ENCODE measurements around the gene NDUFB6.
A peak's percentile ranks its signal among the peaks of the same experiment; 100 is the strongest.
"Not testable (repeated sequence)": the region's sequence is repeated elsewhere in the genome, so short reads cannot be mapped to it uniquely, and the experiment has no call there.

NDUFB6 gene

DNA sequence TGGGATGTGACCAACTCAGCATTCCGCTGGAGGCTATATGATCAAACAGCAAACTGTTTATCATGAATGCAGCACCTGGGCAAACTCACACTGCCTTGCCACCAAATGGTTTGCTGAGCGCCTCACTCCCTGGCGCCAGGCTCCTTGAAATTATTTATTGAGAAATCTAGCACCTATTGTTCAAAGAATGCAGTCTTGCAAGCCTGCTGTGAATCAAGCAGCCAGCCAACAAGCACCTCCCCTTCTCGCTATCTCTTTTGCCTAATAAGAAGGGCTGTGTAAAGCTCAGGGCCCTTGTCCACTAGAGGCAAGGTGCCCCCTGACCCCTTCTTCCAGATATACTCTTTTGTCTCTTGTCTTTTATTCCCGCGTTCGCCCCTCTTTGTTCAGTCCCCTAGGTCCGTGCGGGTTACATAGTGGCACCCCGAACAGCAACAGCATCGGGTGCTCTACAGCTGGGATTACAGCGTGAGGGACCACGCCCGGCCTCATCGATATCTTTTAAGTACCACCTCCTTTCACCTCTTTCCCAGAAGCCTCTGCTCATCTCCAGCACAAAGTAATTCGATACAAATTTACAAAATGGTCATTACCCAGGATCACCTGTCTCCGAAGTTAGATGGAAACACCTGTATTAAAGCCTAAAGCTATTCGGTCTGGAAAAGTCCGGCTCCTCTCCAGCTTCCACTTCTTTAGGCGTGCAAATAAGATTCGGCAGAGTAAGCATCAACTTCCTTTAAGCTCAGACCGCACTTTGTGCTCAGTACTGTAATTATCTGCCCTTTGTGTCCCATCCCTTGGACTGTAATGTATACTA, 47.9 kb downstream of the NDUFB6 start:
- TF ChIP-seq, protein P1, sequence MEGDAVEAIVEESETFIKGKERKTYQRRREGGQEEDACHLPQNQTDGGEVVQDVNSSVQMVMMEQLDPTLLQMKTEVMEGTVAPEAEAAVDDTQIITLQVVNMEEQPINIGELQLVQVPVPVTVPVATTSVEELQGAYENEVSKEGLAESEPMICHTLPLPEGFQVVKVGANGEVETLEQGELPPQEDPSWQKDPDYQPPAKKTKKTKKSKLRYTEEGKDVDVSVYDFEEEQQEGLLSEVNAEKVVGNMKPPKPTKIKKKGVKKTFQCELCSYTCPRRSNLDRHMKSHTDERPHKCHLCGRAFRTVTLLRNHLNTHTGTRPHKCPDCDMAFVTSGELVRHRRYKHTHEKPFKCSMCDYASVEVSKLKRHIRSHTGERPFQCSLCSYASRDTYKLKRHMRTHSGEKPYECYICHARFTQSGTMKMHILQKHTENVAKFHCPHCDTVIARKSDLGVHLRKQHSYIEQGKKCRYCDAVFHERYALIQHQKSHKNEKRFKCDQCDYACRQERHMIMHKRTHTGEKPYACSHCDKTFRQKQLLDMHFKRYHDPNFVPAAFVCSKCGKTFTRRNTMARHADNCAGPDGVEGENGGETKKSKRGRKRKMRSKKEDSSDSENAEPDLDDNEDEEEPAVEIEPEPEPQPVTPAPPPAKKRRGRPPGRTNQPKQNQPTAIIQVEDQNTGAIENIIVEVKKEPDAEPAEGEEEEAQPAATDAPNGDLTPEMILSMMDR (IDR thresholded peaks at IDR 0.05; ENCODE audit: poor library complexity, severe bottlenecking), result no peak
- Histone ChIP-seq H3K9me3 (ENCODE audit: severe bottlenecking) (no peaks in the 10 kb centered on the region), H3K27me3 (ENCODE audit: insufficient read depth, poor library complexity, severe bottlenecking) (no peaks in the 10 kb centered on the region), H3K4me3 (ENCODE audit: severe bottlenecking) (peak overlapping the region; percentile 59), H3K4me1 (ENCODE audit: insufficient read depth, poor library complexity, severe bottlenecking) (peaks cover 6% of the 10 kb centered on the region), H3K36me3 (ENCODE audit: low read depth) (no peaks in the 10 kb centered on the region), H3K27ac (ENCODE audit: poor library complexity, severe bottlenecking) (peak overlapping the region; percentile 64)
- DNase-seq (ENCODE audit: low spot score), result no peak
- peak; percentile 48 for ATAC-seq (ENCODE audit: low read depth)

DNA sequence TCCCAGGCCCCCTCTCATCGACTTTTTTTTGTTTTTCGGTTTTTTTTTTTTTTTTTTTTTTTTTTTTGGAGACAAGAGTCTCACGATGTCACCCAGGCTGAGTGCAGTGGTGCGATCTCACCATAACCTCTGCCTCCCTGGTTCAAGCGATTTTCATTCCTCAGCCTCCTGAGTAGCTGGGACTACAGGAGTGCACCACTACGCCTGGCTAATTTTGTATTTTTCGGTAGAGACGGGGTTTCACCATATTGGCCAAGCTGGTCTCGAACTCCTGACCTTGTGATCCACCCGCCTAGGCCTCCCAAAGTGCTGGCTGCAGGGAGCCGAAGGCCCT, 48.4 kb downstream of the NDUFB6 start:
- peak overlapping the region; percentile 64 for H3K27ac ChIP-seq (ENCODE audit: poor library complexity, severe bottlenecking)
- H3K4me1 ChIP-seq (ENCODE audit: insufficient read depth, poor library complexity, severe bottlenecking); H3K9me3 ChIP-seq (ENCODE audit: severe bottlenecking); DNase-seq (ENCODE audit: low spot score); H3K27me3 ChIP-seq (ENCODE audit: insufficient read depth, poor library complexity, severe bottlenecking); ATAC-seq (ENCODE audit: low read depth); H3K36me3 ChIP-seq (ENCODE audit: low read depth): not testable (repeated sequence)
- peak overlapping the region; percentile 59 for H3K4me3 ChIP-seq (ENCODE audit: severe bottlenecking)

DNA sequence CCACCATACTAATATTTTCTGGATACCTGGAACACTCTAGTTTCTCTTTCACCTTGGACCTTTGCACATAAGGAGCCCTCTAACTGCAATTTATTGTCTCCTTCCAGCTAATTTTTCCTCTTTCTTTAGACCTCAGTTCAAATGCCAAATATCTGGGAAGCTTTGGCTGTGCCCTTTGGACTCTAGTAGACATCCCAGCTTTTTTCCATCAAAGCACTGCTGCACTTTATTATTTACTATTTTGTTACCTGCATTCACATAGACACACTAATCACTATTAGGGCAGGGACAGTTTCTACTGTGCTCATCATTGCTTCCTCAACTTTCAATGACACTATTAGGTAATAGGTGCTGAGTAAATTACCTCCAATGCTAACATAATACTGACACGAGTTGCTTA, 49.0 kb downstream of the NDUFB6 start:
- H3K9me3 ChIP-seq (ENCODE audit: severe bottlenecking), result peaks cover 1% of the 10 kb centered on the region
- H3K4me3 ChIP-seq (ENCODE audit: severe bottlenecking), result no peak overlapping the region
- TF ChIP-seq, protein P1 (IDR thresholded peaks at IDR 0.05; ENCODE audit: poor library complexity, severe bottlenecking), result no peak
- no peak overlapping the region for H3K27ac ChIP-seq (ENCODE audit: poor library complexity, severe bottlenecking)
- no peak for ATAC-seq (ENCODE audit: low read depth)
- DNase-seq (ENCODE audit: low spot score), result no peak
- H3K36me3 ChIP-seq (ENCODE audit: low read depth), result peaks cover 2% of the 10 kb centered on the region; the same call in 1 of the 2 replicates
- H3K27me3 ChIP-seq (ENCODE audit: insufficient read depth, poor library complexity, severe bottlenecking), result no peaks in the 10 kb centered on the region
- peaks cover 6% of the 10 kb centered on the region for H3K4me1 ChIP-seq (ENCODE audit: insufficient read depth, poor library complexity, severe bottlenecking)

DNA sequence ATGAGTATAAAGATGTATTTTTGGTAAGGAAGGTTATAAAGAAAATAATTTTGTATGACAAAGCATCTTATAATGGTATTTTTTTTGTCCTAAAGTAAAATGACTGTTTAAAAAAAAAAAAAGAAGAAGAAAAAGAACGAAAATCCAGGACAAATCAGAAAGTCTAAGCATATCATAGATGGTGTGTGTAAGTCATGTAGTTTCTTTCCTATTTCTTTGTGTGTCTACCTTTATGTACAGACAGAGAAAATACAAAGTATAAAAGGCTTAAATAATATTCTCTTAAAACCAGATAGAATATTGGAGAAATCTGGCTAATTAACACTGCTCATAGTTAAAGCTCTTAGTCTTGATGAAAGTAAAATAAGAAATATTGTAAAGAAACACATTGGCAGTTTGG, 54.7 kb downstream of the NDUFB6 start:
- Histone ChIP-seq H3K9me3 (ENCODE audit: severe bottlenecking) (peaks cover 7% of the 10 kb centered on the region), H3K4me1 (ENCODE audit: insufficient read depth, poor library complexity, severe bottlenecking) (no peaks in the 10 kb centered on the region), H3K27me3 (ENCODE audit: insufficient read depth, poor library complexity, severe bottlenecking) (no peaks in the 10 kb centered on the region), H3K4me3 (ENCODE audit: severe bottlenecking) (no peak overlapping the region), H3K27ac (ENCODE audit: poor library complexity, severe bottlenecking) (no peak overlapping the region), H3K36me3 (ENCODE audit: low read depth) (peaks cover 12% of the 10 kb centered on the region; the same call in 1 of the 2 replicates)
- ATAC-seq (ENCODE audit: low read depth) (no peak), DNase-seq (ENCODE audit: low spot score) (no peak)
- TF ChIP-seq, protein P1 (IDR thresholded peaks at IDR 0.05; ENCODE audit: poor library complexity, severe bottlenecking), result no peak

DNA sequence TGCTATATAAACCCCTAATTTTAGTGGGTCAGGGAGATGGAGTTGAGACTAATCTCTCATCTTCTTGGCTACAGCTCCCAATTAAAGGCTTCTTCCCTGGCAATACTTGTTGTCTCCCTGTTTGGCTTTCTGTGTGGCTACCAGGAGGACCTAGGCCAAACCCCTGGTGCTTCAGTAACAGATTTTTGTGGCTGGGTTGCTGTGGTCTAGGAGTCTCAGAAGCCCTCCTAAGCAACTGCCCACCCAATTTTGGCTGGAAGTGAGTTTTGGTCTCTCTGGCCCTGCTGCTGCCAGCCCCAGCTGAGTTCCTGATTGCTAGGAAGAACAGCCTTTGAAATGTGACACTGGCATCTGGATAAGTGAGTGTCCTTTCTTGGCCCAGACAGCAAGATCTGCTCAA, 56.7 kb downstream of the NDUFB6 start:
- H3K4me3 ChIP-seq (ENCODE audit: severe bottlenecking), result no peak overlapping the region
- peaks cover 7% of the 10 kb centered on the region for H3K9me3 ChIP-seq (ENCODE audit: severe bottlenecking)
- H3K27me3 ChIP-seq (ENCODE audit: insufficient read depth, poor library complexity, severe bottlenecking), result no peaks in the 10 kb centered on the region
- ATAC-seq (ENCODE audit: low read depth) (no peak), DNase-seq (ENCODE audit: low spot score) (no peak)
- H3K4me1 ChIP-seq (ENCODE audit: insufficient read depth, poor library complexity, severe bottlenecking), result no peaks in the 10 kb centered on the region
- TF ChIP-seq, protein P1 (IDR thresholded peaks at IDR 0.05; ENCODE audit: poor library complexity, severe bottlenecking), result no peak
- H3K27ac ChIP-seq (ENCODE audit: poor library complexity, severe bottlenecking), result no peak overlapping the region
- peaks cover 12% of the 10 kb centered on the region; the same call in 1 of the 2 replicates for H3K36me3 ChIP-seq (ENCODE audit: low read depth)
